RPMI7951 (cell line): ENCODE measurements around the gene TPM2. TPM values are rescaled to one million over a fixed set of nuclear protein-coding genes. Genes with fewer than 3 reads are reported as not detected.

ENCODE experiments used
- DNase-seq: peaks from one replicate; pipeline ENCODE4 v3.0.0-alpha.2; 2012; ENCODE audit warnings: low read depth
- total RNA-seq: library from RNA; depleted of rRNA; stranded (reverse); fragments of >200 nt; shearing (Covaris generic); gene quantifications from 2 replicates; pipeline ENCODE4 v1.2.3, GENCODE V29; 2014

Gene TPM2
- total RNA-seq, 1 experiment from 2014 or later = 146 TPM

DNA sequence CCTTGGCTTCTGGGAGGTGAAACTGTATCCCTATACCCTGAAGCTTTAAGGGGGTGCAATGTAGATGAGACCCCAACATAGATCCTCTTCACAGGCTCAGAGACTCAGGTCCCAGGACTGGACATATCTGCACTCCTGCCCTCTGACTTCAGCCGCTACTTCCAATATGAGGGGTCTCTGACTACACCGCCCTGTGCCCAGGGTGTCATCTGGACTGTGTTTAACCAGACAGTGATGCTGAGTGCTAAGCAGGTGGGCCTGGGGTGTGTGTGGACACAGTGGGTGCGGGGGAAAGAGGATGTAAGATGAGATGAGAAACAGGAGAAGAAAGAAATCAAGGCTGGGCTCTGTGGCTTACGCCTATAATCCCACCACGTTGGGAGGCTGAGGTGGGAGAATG, 10.6 kb downstream of the TPM2 start:
- no peak for DNase-seq

DNA sequence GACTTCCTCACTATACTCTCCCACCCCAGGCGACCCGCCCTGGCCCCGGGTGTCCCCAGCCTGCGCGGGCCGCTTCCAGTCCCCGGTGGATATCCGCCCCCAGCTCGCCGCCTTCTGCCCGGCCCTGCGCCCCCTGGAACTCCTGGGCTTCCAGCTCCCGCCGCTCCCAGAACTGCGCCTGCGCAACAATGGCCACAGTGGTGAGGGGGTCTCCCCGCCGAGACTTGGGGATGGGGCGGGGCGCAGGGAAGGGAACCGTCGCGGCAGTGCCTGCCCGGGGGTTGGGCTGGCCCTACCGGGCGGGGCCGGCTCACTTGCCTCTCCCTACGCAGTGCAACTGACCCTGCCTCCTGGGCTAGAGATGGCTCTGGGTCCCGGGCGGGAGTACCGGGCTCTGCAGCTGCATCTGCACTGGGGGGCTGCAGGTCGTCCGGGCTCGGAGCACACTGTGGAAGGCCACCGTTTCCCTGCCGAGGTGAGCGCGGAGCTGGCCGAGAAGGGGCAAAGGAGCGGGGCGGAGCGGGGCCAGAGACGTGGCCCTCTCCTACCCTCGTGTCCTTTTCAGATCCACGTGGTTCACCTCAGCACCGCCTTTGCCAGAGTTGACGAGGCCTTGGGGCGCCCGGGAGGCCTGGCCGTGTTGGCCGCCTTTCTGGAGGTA, 13.9 kb downstream of the TPM2 start:
- no peak for DNase-seq

GRCh38 chr9:35675204-35675603, 14.5 kb downstream of the TPM2 start:
- DNase-seq = no peak

DNA sequence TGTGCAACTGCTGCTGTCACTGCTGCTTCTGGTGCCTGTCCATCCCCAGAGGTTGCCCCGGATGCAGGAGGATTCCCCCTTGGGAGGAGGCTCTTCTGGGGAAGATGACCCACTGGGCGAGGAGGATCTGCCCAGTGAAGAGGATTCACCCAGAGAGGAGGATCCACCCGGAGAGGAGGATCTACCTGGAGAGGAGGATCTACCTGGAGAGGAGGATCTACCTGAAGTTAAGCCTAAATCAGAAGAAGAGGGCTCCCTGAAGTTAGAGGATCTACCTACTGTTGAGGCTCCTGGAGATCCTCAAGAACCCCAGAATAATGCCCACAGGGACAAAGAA, 15.7 kb downstream of the TPM2 start:
- DNase-seq = no peak

DNA sequence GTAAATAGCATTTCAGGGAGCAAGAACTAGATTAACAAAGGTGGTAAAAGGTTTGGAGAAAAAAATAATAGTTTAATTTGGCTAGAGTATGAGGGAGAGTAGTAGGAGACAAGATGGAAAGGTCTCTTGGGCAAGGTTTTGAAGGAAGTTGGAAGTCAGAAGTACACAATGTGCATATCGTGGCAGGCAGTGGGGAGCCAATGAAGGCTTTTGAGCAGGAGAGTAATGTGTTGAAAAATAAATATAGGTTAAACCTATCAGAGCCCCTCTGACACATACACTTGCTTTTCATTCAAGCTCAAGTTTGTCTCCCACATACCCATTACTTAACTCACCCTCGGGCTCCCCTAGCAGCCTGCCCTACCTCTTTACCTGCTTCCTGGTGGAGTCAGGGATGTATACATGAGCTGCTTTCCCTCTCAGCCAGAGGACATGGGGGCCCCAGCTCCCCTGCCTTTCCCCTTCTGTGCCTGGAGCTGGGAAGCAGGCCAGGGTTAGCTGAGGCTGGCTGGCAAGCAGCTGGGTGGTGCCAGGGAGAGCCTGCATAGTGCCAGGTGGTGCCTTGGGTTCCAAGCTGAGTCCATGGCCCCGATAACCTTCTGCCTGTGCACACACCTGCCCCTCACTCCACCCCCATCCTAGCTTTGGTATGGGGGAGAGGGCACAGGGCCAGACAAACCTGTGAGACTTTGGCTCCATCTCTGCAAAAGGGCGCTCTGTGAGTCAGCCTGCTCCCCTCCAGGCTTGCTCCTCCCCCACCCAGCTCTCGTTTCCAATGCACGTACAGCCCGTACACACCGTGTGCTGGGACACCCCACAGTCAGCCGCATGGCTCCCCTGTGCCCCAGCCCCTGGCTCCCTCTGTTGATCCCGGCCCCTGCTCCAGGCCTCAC, 16.3 kb downstream of the TPM2 start, which contains the start of gene CA9:
CA9 (plus strand) TSS at position 797 of the 893 bp plus-strand sequence; CDS start at position 829, 32 bp downstream.
- DNase-seq = peak; percentile 61

GRCh38 chr9:35669331-35670145, 20.2 kb downstream of the TPM2 start:
- DNase-seq = peak; percentile 74

- no peak for DNase-seq
Measured at GRCh38 chr9:35667939-35668338, 21.8 kb downstream of the TPM2 start.

GRCh38 chr9:35666549-35666948, 23.2 kb downstream of the TPM2 start:
- DNase-seq = no peak

DNA sequence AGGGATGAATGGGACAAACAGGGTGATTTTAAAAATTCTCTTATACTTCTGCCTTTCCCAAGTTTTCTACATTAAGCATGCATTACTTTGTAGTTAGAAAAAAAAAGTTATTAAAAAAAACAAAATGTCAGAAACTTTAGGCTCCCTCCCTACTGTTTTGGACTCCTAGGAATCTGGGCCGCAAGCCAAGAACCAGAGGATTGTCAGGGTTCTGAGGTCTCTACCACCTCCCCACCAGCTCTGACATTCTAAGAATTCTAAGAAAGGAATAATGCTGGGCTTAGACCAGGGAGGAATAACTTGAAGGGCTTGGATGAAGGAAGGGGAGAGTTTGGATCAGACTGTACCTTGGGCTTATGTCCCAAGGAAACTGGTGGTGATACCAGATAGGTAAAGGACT, 23.7 kb downstream of the TPM2 start:
- no peak for DNase-seq

DNA sequence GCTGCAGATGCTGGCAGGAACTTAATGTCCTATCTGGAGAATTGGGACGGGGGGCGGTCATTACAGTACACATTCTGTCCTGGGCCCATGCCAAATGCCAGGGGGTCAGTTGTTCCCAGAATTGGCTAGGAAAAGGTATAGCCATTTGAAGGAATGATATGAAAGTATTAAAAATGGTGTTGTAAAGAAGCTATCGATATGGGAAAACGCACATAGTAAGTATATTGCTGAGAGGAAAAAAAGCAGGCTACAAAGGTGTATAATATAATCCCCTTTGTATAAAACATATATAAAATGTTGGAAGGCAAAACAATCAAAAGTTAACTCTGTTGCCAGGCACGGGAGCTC, 24.3 kb downstream of the TPM2 start:
- no peak for DNase-seq

GRCh38 chr9:35664531-35665470, 24.9 kb downstream of the TPM2 start, which contains the start of gene ARHGEF39:
ARHGEF39 (minus strand) TSS chr9:35665195; CDS start chr9:35665169, 26 bp downstream.
- DNase-seq = peak; percentile 82

GRCh38 chr9:35662437-35662836, 27.3 kb downstream of the TPM2 start:
- no peak for DNase-seq

- no peak for DNase-seq
Measured at GRCh38 chr9:35661756-35662350, 27.9 kb downstream of the TPM2 start.

DNA sequence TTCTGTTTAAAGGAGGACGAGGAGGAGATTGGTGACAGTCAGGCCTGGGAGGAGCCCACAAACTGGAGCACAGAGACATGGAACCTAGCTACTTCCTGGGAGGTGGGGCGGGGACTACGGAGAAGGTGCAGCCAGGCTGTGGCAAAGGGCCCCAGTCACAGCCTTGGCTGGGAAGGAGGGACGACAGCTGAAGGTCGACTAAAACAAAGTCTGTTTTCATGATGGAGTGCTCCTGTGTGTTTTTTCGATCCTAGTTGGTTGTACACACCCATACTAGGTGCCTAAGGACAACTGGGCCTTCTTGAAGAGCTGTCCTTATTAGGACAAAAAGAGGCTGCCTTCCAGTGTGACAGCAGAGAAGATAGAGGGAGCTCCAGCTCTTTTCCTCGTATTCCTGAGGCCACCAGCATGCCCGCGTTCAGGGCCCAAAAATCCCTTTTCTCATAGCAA, 28.7 kb downstream of the TPM2 start:
- peak; percentile 59 for DNase-seq

DNA sequence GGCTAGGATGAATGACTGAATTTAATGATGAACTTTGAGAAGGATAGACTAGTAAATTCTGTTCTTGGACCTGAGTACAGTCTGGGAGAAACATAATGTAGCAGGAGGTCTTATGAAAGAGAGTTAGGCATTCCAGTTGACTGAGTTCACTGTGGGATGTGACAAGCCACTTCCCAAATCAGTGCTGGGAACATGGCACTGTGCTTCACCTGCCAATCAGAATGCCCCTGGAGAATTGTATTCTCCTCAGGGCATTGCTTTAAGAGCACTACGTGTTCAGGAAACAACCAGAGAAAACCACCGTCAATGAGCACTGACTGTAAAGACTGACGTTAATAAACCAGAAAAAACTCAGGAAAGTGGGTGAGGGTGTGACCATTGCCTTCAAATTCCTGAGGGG, 30.4 kb downstream of the TPM2 start:
- DNase-seq = peak; percentile 91

GRCh38 chr9:35658968-35659220, 30.8 kb downstream of the TPM2 start:
- no peak for DNase-seq

GRCh38 chr9:35658137-35658967, 31.4 kb downstream of the TPM2 start, which contains the start of gene CCDC107:
CCDC107 (plus strand) TSS chr9:35658292; CDS start chr9:35658380, 88 bp downstream.
- DNase-seq = peak; percentile 83

- peak; percentile 99 for DNase-seq
Measured at GRCh38 chr9:35657546-35658136, 32.1 kb downstream of the TPM2 start, which contains the start of gene RMRP. RMRP (minus strand) TSS chr9:35658019.

DNA sequence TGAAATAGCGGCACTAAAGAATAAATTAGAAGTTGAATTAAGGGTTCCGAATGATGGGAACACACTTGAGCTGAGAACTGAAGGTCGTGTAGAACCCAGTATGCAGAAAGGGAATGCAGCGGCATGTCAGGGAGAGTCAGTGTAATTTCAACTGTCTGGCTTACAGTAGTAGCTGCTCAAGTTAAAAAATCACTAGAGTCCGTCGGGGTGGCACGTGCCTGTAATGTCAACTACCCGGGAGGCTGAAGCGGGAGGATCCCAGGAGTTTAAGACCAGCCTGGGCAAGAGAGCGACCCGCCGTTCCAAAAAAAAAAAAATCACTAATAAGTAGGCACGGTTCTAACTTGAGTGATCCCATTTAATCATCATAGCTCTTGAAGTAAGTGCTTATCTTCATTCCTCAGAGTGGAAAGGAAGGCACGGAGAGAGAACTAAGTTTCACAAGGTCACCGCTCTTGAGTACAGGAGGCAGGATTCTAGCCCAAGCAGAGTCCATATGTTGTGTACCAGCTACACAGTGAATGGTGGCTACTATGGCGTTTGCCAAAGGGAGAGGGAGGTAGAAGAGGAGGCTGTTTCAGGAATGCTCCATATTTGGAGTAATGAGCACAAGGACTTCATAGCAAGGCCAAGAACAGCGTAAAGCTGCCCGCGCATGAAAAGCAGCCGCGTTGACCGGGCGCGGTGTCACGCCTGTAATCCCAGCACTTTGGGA, 32.7 kb downstream of the TPM2 start:
- peak; percentile 55 for DNase-seq
